ENCODE results near the gene CD33.

The CD33 gene

DNA sequence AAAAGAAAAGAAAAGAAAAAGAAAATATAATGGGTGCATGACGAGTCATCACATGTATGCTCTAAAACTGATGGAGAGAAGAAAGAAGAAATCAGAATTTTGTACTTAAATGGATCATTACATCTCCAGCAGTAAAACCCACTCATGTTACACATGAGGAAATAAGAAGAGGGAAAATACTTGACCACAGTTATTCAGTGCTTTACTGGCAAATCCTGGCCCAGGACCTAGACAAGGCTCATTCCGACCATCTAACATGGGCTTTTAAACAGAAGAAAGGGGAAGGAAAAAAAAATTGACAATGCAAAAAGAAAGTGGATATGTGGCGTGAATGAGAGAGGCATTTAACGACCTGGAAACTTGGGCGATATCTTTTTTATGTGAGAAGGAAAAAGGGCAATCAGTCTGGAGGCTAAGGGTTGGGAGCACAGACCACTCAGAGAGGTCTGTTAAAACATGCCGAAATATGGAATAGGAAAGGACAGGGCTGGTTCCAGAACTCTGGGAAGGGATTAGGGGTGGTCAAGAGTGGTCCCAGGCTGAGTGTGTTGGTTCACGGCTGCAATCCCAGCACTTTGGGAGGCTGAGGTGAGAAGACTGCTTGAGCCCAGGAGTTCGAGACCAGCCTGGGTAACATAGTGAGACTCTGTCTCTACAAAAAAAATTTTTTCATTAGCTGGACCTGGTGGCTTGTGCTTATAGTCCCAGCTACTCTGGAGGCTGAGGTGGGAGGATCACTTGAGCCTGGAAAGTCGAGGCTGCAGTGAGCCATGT is 27.6 kb downstream of the CD33 start:
- H3K4me1 ChIP-seq (ENCODE audit: control insufficient read depth in 1 of 2, insufficient read depth in 1 of 2, low read depth in 1 of 2, low read length in 1 of 2), result no peaks in the 10 kb centered on the region
- no peaks in the 10 kb centered on the region for H3K9me3 ChIP-seq
- H3K27ac ChIP-seq, result no peak overlapping the region
- no peak overlapping the region for H3K4me3 ChIP-seq (ENCODE audit: low read depth in 1 of 2, low read length in 1 of 2)
- TF ChIP-seq, protein P1, sequence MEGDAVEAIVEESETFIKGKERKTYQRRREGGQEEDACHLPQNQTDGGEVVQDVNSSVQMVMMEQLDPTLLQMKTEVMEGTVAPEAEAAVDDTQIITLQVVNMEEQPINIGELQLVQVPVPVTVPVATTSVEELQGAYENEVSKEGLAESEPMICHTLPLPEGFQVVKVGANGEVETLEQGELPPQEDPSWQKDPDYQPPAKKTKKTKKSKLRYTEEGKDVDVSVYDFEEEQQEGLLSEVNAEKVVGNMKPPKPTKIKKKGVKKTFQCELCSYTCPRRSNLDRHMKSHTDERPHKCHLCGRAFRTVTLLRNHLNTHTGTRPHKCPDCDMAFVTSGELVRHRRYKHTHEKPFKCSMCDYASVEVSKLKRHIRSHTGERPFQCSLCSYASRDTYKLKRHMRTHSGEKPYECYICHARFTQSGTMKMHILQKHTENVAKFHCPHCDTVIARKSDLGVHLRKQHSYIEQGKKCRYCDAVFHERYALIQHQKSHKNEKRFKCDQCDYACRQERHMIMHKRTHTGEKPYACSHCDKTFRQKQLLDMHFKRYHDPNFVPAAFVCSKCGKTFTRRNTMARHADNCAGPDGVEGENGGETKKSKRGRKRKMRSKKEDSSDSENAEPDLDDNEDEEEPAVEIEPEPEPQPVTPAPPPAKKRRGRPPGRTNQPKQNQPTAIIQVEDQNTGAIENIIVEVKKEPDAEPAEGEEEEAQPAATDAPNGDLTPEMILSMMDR (IDR thresholded peaks at IDR 0.05), result no peak
- H3K27me3 ChIP-seq, result no peaks in the 10 kb centered on the region
- no peaks in the 10 kb centered on the region for H3K36me3 ChIP-seq

DNA sequence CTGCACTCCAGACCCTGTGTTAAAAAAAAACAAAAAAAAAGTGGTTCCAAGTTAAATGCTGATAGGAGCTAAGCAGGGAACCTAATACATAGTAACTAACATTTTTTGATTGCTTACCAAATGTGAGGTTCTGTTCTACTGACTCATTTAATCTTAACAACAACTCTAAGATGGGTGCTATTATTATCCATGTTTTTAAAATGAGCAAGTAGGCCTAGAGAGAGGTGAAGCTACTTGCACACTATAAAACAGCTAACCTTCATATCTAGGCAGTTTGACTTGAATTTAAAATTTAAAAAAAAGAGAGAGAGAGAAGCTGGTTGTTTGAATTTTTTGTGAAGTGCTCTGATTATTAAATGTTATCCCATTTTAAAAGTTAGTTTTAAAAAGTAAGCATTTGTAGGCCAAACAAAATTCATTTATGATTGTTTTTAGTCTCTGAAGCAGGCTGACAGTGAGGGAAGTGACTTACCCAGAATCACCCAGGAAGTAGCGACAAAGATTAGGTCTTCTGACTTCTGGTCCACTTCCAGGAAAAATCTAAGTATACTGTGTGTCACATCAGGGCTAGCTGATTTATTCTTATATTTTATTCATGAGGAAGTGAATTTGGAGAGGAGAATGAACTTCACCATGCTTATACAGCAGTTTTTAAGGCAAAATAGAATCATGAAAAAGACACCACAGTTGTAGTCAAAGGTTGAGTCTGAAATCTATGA is 28.4 kb downstream of the CD33 start:
- Histone ChIP-seq H3K27ac (no peak overlapping the region), H3K4me3 (ENCODE audit: low read depth in 1 of 2, low read length in 1 of 2) (no peak overlapping the region), H3K36me3 (no peaks in the 10 kb centered on the region), H3K9me3 (no peaks in the 10 kb centered on the region), H3K4me1 (ENCODE audit: control insufficient read depth in 1 of 2, insufficient read depth in 1 of 2, low read depth in 1 of 2, low read length in 1 of 2) (peaks cover under 1 to 3% of the 10 kb centered on the region in 2 experiments), H3K27me3 (no peaks in the 10 kb centered on the region)
- TF ChIP-seq, protein P1 (IDR thresholded peaks at IDR 0.05), result no peak

DNA sequence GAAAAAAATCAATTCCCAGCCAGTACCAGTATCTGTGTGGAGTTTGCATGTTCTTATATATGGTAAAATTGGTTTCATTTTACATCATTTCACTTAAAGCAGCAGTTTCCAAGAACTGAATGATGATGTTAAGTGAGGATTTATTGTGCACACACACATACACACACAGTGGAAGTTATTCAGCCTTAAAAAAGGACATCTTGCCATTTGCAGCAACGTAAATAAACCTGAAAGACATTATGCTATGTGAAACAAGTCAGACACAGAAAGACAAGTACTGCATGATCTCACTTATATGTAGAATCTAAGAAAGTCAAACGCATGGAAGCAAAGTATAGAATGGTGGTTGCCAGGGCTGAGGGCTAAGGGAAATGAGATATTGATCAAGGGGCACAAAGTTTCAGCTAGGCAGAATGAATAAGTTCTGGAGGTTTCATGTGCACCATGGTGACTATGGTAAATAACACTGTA is 31.3 kb downstream of the CD33 start:
- no peak overlapping the region for H3K27ac ChIP-seq
- H3K27me3 ChIP-seq, result no peaks in the 10 kb centered on the region
- no peaks in the 10 kb centered on the region for H3K36me3 ChIP-seq
- TF ChIP-seq, protein P1 (IDR thresholded peaks at IDR 0.05), result no peak
- no peaks in the 10 kb centered on the region for H3K9me3 ChIP-seq
- H3K4me3 ChIP-seq (ENCODE audit: low read depth in 1 of 2, low read length in 1 of 2), result no peak overlapping the region
- H3K4me1 ChIP-seq (ENCODE audit: control insufficient read depth in 1 of 2, insufficient read depth in 1 of 2, low read depth in 1 of 2, low read length in 1 of 2), result peaks cover 3 to 9% of the 10 kb centered on the region in 2 experiments

GRCh38 chr19:51257471-51257870 is 32.6 kb downstream of the CD33 start:
- Histone ChIP-seq H3K36me3 (no peaks in the 10 kb centered on the region), H3K4me3 (ENCODE audit: low read depth in 1 of 2, low read length in 1 of 2) (no peak overlapping the region), H3K9me3 (no peaks in the 10 kb centered on the region), H3K27me3 (peaks cover 4% of the 10 kb centered on the region), H3K27ac (no peak overlapping the region), H3K4me1 (ENCODE audit: control insufficient read depth in 1 of 2, insufficient read depth in 1 of 2, low read depth in 1 of 2, low read length in 1 of 2) (peaks cover 3 to 9% of the 10 kb centered on the region in 2 experiments)
- TF ChIP-seq, protein P1 (IDR thresholded peaks at IDR 0.05), result no peak

DNA sequence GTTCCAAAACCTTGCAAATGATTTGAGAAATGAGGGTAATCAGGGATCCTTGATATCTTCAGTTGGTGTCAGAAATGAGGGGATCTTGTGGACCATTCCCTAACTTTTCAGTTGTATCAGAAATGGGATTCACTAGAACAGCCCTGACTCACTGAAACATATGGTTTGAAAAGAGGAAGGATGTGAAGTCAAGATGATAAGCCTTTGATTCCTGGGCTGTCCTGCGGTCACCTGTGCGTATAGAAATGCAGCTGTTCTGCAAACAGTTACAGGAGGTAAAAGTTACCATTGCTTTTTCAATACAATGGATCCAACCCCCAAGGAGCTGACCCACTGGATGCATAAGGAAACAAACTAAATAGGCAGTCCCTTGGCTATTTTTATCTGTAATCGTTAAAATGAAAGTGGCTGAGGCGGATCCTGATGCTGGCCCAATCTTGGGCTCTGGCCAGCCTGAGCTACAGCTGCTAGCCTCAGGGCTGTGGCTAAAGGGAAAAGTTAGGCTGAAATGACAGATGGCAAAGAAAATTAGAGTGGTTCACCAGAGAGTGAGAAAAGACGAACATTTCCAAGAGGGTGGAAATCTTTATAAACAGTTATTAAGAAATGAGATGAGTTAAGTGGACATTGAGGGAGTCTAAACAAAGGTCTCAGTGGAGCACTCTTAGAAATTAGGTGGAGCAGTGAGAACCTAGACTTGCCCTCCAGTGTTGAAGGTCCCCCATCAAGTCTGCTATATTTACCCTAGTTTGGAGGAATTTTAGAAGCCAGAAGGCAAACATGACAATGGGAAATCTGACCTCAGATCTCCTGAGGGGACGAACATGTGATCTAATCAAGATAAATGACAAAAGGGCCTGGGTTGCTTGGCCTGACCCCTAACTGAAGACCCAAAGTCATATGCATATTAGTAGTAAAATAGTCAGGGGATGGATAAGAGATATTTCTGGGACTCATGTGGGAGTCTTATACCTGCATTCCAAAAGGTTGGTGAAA is 33.6 kb downstream of the CD33 start:
- TF ChIP-seq, protein P1 (IDR thresholded peaks at IDR 0.05), result no peak
- Histone ChIP-seq H3K4me1 (ENCODE audit: control insufficient read depth in 1 of 2, insufficient read depth in 1 of 2, low read depth in 1 of 2, low read length in 1 of 2) (peaks cover 3 to 9% of the 10 kb centered on the region in 2 experiments), H3K36me3 (no peaks in the 10 kb centered on the region), H3K27me3 (peaks cover 7% of the 10 kb centered on the region), H3K4me3 (ENCODE audit: low read depth in 1 of 2, low read length in 1 of 2) (no peak overlapping the region), H3K27ac (peak overlapping the region; percentile 15), H3K9me3 (no peaks in the 10 kb centered on the region)
